Non-pigmented ciliary epithelial cell (primary cell): ENCODE measurements around the gene RNF187.
"Not testable (repeated sequence)": the region's sequence is repeated elsewhere in the genome, so short reads cannot be mapped to it uniquely, and the experiment has no call there.

Experiments used
- DNase-seq: peaks from one replicate; pipeline ENCODE4 v3.0.0-alpha.2; 2010; ENCODE audit warnings: low read depth

The RNF187 gene

DNA sequence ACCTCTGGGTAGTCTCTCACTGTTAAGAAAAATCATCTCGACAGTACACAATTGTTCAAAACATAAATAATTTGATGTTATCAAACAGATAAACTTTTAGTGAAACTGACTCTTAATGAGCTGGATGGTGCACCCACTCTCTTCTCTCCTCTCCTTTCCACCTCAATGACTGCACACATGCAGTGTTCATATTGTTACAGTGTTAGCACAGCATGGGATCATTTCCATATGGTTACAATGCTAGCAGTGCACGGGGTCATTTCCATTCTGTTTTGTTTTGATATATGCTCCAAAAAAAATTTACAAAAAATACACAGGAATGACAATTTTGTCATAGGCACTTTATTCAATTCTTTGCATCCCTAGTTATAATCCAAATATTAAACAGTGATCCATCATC, 26.4 kb upstream of the RNF187 start:
- DNase-seq, result no peak

DNA sequence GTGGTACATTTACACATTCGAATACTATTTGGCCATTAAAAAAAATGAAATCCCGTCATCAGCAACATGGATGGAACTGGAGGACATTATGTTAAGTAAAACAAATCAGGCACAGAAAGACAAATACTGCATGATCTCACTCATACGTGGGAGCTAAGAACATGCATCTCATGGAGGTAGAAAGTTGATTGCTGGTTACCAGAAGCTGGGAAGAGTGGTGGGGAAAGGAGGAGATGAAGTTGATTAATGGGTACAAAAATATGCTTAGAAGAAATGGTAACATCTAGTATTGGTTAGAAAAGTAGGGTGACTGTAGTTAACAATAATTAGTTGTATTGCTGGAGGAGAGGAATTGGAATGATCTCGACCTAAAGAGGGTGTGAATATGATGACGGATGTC, 24.6 kb upstream of the RNF187 start:
- DNase-seq, result no peak

DNA sequence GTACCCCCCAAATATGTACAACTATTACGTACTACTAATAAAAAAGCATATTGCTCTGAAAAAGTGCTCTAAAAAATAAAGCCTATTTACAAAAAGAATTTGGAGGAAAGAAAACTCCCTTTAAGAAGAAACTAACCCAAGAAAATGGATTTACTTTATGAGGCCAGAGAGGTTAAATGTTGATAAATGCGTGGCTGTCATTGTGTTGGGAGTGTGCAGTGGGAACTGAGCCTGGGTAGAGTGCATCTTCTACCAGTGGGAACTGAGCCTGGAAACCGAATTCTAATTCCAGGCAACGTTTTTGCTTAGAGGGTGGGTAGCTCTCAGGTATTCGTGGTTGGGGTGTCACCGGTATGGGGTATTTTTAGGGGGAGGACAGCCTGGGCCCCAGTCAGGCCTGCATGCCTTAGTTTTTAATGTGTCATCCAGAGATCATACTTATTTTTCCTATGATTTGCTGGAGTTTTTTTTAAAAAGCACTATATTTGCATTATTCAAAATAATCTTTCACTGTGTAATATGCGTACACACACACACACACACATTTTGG, 24.1 kb upstream of the RNF187 start:
- DNase-seq, result no peak

DNA sequence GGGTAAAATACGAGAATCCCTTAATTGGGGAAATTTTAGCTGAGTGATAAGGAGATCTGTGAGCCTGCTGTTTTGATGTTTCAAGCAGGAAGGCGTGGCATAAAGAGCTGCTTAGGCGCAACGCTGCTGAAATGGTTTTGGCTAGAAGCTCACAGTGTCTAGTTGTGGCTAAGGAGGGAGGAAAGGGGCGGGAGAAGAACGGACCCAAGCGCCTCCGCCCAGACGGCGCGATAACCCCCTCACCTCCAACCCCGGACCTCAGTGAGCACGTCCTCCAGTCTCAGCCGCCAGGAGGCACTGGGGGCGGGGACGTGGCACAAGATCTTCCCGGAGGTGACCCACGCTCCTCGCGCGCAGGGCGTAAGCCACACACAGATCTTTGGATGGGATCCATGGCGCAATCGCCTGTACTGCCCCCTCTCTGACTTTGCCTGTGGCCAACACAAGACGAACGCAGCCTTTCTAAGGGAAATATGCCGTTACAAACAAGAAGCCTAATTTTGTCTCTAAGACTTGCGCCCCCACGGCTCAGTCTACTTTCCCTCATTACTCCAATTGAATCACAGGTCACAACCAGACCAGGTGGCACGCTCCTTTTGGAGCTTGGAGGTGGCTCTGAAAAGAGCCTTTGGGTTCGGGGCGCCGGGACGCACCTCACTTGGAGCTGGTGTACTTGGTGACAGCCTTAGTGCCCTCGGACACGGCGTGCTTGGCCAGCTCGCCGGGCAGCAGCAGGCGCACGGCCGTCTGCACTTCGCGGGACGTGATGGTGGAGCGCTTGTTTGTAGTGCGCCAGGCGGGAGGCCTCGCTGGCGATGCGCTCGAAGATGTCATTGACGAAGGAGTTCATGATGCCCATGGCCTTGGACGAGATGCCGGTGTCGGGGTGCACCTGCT, 23.4 kb upstream of the RNF187 start:
- DNase-seq, result no peak

DNA sequence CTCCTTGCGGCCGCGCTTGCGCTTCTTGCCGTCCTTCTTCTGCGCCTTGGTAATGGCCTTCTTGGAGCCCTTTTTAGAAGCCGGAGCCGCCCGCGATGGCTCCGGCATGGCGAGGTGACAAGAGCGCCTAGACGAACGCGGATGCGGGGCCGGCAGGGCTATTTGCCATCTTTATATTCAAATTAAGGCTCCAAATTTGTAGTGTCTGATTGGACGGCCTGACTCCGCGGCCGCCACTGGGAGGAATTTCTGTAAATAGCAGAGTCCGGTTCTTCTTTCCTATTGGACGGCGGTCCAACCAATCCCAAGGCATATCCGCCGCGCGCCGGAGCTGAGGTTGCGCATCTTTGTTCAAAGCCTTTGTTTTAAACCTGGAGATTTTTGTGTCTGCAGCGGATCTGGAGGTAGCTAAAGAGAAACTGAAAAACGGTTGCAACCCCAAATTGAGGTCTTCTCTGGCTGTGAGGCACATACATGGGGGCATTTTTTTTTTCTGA, 22.6 kb upstream of the RNF187 start:
- DNase-seq, result no peak

DNA sequence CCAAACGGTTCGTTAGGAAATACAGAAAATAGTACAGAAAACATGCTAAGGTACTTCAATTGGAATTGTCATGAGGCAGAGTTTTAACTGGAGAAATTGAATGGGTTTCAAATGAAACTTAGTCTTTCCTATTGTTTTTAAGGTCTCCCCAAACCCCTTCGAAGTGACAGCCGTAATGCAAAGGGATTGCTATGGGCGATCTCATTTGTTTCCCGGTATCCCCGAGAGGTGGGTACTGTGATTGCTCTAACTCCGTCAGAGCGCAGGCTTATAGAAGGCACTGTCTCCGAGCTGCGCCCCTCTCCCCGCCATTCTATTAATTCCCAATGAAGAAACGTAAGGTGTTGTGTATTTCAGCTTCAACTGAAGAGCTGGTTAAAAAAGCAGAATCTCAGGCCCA, 22.0 kb upstream of the RNF187 start:
- DNase-seq, result no peak

DNA sequence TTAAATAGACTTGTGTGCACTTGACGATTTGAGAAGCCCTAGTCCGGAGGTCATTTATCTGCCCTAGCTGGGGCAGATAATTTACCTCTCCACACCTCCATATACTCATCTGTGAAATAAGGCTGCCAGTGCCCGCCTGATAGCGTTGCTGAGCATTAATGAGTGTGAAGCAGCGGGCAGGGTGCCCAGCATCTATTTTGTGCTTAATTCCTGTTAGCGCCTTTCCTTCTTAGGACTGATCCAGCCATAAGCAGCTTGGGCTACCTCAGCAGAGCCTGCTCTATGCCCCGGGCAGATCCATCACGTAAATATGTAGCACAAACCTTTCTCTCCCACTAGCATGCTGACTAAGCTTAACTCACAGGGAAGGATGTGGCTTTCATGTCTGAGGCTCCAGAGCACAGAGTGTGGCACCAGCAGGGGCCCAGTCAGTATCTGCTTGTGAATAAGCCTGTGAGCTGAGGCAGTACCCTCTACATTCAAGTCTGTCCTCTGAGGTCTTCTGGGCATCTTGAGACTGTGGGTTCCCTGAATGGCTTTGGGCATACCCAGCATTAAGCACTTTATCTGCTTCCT, 21.5 kb upstream of the RNF187 start:
- no peak for DNase-seq

DNA sequence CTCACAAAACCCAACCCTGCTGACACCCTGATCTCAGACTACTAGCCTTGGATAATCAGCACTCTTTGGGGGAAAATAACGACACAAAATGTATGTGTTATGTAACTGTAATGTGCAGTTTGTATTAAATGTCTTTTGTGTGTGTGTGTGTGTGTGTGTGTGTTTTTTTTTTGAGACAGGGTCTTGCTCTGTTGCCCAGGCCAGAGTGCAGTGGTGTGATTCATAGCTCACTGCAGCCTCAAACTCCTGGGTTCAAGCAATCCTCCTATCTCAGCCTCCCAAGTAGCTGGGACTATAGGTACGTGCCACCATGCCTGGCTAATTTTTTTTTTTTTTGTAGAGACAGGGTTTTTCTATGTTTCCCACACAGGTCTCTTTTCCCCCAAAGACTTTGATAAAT, 19.0 kb upstream of the RNF187 start:
- not testable (repeated sequence) for DNase-seq

DNA sequence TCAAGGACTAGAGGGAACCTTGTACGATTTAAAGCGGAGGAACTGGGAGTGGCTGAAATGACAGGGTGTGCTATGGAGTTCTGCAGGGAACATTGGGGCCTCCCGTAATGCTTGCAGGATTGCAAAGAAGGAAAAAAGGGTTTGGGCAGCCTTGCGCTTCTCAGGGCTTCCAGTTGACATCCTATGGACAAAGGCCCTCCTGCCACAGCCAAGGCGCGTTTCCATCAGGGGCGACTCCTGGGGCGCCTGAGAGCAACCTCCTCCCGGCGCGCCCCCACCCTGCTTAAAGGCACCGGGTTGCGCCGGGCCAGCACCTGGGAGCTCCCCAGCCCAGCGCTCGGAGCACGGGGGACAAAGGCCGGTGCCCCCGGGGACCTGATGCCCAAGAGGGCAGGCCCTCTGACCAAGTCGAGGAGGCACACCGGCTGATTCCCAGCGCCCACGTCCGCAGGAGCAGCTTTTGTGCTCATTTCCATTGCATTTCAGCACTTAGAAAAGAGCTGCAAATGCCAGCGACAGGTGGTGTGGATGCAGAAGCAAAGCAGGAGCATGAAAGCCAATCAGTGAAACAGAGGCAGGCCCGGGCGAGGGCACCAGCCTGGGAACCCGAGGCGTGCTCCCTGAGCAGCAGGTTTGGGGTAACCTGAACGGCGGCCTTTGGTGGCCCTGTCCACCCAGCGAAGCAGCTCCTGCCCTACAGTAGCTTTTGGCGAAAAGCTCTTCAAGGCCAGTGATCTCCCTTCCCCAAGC, 17.6 kb upstream of the RNF187 start:
- DNase-seq, result no peak

DNA sequence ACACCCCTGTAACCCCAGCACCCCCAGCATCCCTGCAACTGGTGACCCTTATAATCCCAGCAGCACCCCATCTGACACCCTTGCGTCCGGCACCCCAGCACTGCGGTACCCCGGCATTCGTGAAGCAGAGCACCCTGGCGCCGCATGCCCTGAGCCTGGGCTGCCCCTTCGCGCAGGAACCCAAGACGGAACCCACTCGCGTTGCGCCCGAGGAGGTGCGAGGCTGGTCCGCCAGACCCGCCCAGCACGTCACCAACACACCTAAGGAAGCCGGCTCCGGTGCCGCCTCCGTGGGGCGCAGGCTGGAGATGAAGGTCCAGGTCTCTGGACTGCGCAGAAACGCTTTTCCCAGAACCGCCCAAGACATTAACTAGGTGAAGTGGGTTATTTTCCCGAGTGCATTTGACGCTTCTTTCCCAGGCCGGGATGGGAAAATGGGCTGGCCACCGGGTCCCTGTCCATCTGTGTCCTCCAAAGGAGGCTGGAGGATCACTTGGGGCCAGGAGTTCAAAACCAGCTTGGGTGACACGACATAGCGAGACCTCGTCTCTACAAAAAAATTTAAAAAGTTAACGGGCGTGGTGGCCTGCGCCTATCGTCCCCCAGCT, 15.9 kb upstream of the RNF187 start:
- no peak for DNase-seq

DNA sequence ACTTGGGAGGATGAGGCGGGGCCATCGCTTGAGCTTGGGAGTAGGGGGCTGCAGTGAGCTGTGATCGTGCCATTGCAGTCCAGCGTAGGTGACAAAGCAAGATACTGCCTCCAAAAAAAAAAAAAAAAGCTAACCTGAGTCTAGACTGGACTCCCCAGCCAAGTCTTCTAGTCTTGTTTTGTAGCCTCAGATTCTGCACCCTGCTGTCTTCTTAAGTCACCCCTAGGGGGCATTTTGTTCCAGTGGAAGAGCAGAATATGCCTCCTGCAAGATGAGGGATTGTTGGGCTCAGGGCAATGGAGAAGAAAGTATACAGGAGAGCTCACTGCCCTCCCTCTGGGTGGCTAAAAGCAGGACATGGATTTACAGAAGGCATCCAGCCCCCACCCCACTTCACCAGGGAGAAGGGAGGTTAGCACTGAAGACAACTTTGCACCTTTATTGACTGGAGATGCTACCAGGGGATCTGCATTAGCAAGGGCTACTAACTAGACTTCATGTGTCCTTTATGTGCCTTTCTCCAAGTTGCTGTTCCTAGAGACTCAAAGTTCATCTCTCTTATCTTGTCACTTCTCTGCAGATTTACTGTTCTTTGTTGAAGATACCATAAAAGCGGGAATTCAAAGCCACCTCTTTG, 15.3 kb upstream of the RNF187 start:
- DNase-seq, result no peak

DNA sequence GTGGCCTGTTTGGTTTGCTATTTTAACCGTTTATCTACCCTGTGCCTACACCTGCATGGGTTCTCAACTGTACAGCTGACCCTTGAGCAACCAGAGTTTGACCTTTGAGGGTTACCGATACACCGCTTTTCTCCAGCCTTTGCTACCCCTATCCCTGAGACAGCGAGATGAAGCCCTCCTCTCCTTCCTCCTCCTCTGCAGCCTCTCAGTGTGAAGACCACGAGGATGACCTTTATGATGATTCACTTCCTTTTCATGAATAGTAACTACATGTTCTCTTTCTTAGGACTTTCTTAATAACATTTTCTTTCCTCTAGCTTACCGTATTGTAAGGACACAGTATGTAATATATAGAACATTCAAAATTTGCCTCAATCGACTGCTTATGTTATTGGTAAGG, 14.5 kb upstream of the RNF187 start:
- no peak for DNase-seq

DNA sequence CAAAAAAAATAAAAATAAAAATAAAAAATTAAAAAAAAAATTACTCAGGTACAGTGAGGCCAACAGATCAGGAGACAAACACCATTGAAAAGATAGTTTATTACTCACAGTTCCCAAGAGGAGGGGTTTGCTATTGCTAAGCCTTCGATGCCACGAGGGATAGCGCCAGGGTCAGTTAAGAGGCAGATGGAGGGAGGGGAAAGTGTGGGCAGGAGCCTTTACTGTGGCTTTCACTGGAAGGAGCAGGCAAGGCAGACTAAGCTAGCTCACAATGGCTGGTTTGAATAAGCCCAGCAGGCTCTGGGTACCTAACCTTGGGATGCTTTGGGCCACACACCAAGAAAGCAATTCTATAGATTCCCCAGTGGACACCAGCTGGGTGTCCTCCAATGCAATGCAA, 12.7 kb upstream of the RNF187 start:
- no peak for DNase-seq

DNA sequence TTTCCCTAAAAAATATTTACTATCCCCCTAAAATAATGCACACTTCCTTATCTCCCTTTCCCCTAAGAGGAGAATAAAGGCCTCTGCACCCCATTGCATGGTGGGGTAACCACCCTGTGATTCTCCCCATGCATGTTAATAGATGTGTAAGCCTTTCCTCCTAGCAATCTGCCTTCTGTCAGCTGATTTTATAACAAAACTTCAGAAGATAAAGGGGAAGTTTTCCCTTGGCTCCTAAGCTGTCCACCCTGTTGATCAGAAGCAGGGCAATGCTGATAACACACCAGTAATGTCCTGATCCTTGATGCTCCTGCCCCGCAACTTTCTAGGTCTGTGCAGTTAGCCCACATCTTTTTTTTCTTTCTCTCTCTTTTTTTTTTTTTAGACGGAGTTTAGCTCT, 11.4 kb upstream of the RNF187 start:
- no peak for DNase-seq

DNA sequence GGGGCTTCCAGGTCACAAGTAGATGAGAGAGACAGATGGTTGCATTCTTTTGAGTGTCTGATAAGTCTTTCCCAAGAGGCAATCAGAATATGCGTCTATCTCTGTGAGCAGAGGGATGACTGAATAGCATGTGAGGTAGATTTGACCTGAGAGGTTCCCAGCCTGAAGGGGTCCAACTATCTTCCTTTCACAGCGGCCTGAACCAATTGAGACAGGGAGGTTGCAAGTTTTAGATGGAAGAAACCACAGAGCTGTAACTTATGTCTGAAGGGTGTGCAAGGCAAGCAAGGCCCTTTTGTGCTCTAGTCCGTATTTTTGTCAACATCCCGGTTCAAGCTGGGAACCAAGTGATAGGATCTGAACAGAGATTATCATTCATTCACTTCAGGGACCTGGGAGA, 9.9 kb upstream of the RNF187 start:
- DNase-seq, result no peak

DNA sequence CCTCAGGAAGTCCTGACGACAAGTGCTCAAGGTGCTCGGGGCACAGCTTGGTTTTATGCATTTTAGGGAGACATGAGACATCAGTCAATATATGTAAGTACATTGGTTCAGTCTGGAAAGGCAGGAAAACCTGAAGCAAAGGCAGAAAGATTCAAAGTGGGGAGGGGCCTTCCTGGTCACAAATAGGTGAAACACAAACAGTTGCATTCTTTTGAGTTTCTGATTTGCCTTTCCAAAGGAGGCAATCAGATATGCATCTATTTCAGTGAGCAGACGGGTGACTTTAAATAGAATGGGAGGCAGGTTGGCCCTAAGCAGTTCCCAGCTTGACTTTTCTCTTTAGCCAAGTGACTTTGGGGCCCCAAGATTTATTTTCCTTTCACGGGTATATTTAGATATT, 8.9 kb upstream of the RNF187 start:
- DNase-seq, result no peak

DNA sequence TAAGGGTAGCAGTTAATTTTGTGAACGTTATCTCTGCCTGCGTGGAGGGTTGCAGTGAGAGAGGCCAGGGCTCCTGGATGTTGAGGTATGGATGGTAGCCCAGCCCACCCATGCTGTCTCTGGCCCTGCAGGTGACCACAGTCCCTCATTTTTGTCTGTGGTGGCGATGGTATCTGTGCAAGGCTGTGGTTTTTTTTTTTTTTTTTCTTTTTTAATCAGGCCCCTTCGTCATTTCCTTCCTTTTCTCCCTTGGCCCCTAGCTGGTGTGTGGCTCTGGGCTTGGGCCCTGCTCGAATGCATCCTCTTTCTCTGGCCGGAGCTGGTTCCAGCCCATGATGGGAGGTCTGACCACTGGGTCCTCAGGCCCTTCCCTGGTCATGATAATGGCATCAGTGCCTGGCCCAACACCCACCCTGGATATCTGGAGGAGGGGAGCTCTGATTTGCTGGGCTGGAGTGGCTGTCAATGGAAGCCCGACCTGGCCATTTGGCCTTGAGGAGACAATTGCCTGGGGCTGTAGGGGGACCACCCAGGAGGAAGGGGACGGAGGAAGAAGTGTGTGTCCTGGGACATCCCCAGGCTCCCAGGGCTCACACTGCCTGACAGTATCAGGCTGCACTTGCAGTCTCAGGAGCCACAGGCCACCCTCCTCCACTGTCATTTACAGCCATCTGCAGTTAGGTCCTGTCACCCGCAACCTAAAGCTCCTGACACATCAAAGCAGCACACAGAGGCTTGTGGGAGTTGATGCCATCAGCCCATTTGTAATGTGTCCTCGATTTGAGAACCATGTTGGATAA, 8.1 kb upstream of the RNF187 start:
- no peak for DNase-seq

DNA sequence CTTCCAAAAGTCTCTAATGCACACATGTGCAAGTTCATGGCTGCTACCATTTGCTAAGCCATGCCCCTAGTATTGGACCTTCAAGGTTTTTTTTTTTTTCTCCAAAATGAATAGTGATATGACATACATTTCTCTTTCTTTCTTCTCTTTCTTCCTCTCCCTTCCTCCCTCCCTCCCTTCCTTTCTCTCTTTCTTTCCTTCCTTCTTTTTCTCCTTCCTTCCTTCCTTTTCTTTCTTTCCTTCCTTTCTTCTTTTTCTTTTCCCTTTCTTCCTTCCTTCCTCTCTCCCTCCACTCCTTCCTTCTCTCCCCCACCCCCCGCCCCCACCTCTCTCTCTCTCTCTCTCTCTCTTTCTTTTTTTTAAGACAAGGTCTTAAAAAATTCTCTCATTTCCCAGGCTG, 3.4 kb upstream of the RNF187 start:
- DNase-seq, result no peak

DNA sequence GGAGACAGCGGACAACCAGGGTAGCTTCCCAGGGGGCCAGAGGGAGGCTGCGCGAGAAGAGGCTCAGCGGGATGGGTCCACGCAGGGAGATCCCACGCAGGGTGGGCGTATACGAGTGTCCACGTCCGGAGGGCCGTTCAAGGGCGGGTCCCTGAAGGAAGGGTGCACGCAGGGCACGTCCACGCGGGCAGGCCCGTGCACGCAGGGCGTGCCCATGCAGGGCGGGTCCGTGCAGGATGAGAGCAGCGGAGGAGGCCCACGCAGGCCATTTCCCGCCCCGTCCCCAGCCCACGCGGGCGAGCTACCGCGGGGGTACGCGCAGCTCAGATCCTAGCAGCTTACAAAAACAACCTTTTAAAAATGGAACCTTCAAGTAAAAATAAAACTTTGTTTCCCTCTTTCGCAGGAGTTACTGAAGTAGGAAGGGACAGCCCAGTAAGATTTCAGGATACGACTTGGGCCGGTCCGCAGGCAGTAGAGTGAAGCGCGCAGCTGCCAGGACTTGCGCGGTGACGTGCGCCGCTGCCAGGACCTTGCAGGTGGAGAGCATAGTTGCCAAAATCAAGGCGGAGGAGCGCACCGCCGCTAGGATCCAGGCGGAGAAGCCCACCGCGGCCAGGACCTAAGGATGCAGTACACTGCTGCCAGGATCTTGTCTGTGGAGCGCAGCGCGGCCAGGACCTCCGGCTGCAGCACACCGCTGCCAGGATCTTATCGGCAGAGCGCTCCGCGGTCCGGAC, 416 bp upstream of the RNF187 start:
- no peak for DNase-seq

DNA sequence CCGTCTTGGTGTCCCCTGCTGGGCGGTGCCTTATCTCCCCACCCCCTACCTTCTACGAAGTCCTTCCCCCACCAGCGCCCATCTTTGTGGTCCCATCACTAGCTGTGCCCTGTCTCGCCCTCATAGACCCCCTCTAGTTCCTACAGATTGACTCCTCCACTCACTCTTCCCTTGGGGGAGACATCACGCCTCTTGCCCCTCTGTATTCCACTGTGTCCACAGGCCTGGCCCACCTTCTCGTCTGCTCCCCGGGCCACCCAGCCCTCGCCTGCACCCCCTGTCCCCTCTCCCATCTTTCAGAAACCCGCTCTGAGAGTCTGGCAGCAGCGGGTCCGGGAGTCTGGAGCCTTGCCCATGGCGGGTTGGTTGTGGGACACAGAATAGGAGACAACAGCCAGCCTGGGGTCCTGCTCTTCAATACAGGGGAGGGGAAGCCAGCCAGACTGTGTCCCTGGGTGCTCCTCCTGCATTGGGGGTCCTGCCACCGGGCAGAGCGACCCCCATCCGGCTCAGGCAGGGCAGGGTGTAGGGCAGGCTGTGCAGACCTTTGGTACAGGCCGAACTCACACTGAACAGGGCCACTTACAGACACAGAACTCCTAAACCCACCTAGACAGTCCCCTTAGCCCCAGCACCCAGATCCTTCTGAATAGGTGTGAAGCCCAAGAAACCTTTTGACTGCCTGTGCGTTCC, 1.1 kb downstream of the RNF187 start:
- DNase-seq, result no peak
